ENCODE data around the gene TEKT3. TPM values are rescaled to one million over a fixed set of nuclear protein-coding genes. Genes with fewer than 3 reads are reported as not detected.

TEKT3 gene
- not detected for total RNA-seq

GRCh38 chr17:15341385-15341849 is at the start of gene TEKT3:
Gene TEKT3 (minus strand): TSS chr17:15341597. CDS start chr17:15331585, 10,012 bp downstream.
- DNase-seq, result no peak

DNA sequence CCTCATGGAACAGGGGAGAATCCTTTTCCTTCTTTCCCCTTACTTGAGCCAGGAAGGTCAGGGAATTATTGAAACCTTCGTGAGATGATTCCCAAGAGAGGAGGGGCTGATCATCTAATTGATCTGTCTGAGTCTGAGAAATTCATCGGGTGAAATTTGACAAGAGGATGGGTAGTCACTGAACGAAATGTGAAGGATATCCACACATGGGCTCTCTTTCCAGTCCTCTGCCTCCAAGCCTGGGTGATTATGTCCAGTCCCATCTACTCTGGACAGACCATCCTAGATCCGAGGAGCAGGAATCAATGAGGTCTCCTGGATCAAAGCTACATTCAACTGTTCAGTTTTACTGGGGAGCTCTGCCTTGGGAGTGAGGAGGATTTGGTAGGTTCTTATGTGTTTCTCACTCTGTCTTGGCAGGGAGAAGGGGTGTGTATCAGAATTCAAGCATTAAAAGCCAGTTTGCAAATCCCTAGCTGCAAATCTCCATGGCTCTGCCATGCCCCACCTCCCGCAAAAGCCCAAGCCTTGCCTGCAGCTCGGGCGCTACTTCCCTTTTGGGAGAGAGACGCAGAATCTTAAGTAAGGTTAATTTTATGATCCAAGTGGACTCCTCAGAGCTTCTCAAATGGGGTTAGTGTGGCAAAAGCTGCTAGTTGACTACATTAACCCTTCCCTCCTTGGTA is 47.1 kb upstream of the TEKT3 start:
- no peak for DNase-seq

- DNase-seq, result no peak
These were observed 44.7 kb upstream of the TEKT3 start for GRCh38 chr17:15386083-15386482.

- no peak for DNase-seq
These were observed 43.9 kb upstream of the TEKT3 start for GRCh38 chr17:15385305-15385704.

GRCh38 chr17:15384142-15384787 is 42.9 kb upstream of the TEKT3 start:
- no peak for DNase-seq

- DNase-seq, result no peak
These were observed 41.5 kb upstream of the TEKT3 start for GRCh38 chr17:15382914-15383313.

DNA sequence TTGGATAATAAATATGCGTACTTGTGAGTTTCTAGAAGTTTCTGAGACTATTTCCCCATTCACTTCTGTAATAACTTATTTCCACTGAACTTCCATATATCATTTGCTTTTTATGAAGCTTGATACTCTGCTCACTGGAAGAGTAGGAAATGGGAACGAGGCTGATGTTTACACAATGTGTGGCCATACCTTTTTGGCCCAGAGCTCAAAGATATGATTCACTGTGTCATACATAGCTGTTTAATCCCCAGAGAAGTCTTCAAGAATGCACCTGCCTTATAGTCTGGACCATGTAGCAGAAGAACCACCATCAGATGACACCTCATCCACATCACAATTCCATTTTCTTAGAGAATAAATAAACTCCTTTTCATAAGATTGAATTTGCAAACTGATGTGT is 40.3 kb upstream of the TEKT3 start:
- no peak for DNase-seq

DNA sequence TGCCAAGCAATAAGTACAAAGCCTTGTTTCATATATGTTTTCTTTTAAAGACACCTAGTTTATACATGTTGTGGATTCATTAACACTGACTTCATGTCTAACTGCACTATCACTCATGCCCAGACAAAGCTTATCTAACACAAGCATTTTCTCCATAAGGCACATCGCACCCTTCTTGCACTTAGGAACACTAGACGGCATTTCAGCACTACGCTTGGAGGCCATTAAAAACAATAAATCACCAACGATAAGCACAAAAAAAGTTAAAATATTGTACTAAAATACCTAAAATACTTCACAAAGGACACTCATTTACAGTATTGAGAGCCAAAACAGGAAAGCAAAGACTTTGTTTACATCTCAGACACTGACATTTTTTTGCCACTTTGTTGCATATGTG is 39.0 kb upstream of the TEKT3 start:
- DNase-seq, result no peak

- no peak for DNase-seq
These were observed 38.3 kb upstream of the TEKT3 start for GRCh38 chr17:15379659-15380058.

- DNase-seq, result no peak
These were observed 36.8 kb upstream of the TEKT3 start for GRCh38 chr17:15378243-15378642.

DNA sequence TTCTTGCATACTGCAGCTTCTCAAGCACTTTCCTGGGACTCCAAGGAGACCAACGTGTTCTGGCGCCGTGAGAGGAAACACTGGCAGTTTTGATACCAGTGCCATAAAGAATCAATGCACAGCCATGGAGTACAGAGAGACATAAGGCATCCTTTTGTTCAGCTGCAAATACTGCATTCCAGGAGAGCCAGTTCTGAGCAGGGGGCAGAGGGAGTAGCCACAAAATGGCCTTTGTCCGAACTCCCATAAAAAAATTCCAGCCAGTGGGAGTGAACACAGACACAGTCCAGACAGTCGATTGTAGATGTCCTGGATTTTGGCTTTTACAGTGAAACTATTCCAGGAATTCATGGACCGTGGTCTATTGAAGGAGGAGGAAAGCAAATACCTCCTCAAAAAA is 36.2 kb upstream of the TEKT3 start:
- no peak for DNase-seq

GRCh38 chr17:15377200-15377599 is 35.8 kb upstream of the TEKT3 start:
- DNase-seq, result no peak

DNA sequence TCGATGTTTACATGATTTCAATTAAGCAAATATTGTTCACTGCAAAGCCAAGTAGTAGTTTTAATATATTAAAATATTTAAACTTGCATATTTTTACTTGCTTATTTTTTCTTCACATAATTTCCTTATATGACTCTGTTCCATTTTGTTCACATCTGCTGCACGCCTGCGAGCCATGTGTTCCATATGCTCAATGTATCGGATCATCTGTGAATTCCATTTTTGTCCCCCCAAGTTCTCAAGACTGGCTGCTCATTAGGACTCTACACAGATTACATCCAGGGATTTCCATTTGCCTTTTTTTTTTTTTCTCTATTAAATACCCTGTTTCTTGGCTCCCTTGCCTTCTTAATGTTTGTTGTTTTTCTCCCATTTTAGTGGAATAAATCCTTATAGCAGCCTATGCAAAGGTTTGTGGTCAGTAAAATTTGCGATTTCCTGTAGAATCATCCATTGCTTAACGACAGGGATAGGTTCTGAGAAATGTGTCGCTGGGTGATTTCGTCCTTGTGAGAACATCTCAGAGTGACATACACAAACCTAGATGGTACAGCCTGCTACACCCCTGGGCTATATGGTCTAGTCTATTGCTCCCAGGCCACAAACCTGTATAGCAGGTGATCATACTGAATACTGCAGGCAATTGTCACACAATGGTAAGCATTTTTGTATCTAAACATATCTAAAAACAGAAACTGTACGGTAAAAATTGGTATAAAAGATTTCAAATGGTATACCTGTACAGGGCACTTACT is 30.2 kb upstream of the TEKT3 start:
- DNase-seq, result no peak

GRCh38 chr17:15368600-15368999 is 27.2 kb upstream of the TEKT3 start:
- DNase-seq, result no peak

GRCh38 chr17:15366026-15366425 is 24.6 kb upstream of the TEKT3 start:
- DNase-seq, result no peak

DNA sequence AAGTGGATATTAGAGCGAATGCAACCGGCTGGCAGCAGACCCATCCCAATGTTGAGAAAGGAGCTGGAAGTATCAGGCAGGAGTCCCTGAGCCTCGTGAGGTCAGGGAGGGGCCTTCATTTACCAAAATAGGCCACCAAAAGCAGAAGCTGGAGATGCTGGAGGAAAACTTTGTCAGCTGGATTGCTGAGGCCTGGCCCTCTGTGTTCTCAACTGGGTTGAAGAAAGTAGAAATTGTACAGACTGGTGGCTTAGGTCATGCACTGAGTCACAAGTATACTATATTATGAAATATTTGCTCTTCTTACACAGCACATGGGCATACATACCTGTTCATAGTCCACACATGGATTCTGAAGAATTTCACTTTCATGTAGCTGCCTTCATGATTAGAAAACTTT is 23.2 kb upstream of the TEKT3 start:
- DNase-seq, result no peak

- no peak for DNase-seq
These were observed 22.3 kb upstream of the TEKT3 start for GRCh38 chr17:15363702-15364101.

DNA sequence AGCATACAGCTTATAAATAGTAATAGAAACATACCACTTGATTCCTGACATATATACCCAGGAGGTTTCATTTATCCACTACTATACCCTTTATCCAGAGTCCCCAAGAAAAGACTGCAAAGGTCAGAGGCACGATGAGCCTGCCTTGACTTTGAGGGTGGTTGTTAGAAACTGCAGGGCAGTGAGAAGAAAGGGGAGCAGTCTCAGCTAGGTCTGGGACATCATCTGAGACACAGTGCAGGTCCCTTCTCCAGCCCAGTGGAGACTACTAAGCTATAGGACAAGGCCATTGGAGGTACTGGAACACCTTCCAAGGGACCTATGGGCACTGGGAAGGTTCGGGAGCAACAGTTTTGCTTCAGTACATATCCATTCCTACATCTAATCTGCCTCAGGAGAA is 20.2 kb upstream of the TEKT3 start:
- no peak for DNase-seq

DNA sequence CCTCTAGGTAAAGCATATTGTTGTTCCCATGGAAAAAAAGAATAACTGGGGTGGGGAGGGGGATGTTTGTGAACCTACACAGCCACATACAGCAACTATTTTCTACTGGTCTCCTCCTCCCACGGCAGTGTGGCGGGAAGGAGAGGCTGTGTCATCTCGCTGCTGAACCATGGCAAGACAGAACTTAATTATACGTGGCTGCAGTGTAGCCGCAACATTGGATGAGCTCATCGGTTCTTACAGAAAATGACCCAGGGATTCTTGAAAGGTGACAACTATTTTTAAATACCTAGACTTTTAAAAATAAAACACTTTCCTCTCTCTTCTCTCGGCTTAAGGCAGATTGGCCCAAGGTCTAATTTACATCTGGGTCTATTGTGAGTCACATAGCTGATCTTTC is 19.8 kb upstream of the TEKT3 start:
- DNase-seq, result no peak

GRCh38 chr17:15354256-15354655 is 12.9 kb upstream of the TEKT3 start:
- no peak for DNase-seq

DNA sequence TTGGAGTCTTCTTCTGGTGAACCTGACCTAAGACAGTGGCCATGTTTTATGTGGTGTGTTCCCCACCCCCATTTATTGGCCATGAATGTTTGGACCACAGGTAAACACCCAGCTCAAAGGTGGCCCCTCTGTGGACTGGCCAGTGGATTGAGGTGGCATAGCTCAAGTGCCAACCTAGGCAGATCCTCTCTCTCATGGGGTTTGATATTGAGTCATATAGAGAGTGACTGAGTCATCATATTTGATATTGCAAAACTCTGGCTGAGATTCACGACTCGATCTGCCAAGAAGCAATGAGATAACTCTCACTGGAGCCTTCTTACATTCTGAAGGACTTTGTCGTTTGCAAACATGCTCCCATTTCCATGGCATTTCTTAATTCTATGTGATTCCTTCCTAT is 10.5 kb upstream of the TEKT3 start:
- DNase-seq, result no peak

DNA sequence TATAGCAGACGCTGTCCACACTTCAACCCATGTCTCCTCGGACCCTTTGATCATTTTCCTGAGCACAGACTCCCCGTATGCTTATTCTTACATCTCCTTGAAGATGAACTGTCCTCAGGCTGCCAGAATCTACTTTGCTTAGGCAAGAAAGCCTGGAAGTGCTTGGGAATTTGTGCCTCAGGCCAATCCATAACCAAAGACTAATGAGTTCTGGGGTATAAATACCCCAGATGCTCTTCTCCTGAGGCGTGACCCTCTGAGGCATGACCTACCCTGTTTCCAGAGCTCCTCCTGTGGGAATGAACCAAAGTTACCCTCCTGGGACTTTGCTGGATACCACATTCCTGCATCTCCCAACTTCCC is 10.1 kb upstream of the TEKT3 start:
- no peak for DNase-seq

GRCh38 chr17:15350777-15351477 is 9.5 kb upstream of the TEKT3 start:
- no peak for DNase-seq

Data from effector CD4-positive, alpha-beta T cell (primary cell).